H9 (cell line): ENCODE results near the gene GPC6. TPM values are rescaled to one million over a fixed set of nuclear protein-coding genes. Genes with fewer than 3 reads are reported as not detected.

Source experiments
- DNase-seq: peaks from one replicate; pipeline ENCODE4 v3.0.0-alpha.2; 2017
- H2AFZ ChIP-seq: one replicate; pipeline ENCODE4 v1.6.1; 2013; ENCODE audit warnings: mild to moderate bottlenecking, low read length, control low read depth, moderate library complexity
- H2AK5ac ChIP-seq: 2 replicates; pipeline ENCODE4 v1.6.1; 2013; ENCODE audit warnings: low read length, control low read depth, mixed read lengths; ENCODE audit not compliant: insufficient read length
- H2BK120ac ChIP-seq: one replicate; pipeline ENCODE4 v1.6.1; 2013; ENCODE audit warnings: low read depth, mild to moderate bottlenecking, low read length, control low read depth, inconsistent platforms; ENCODE audit not compliant: poor library complexity, severe bottlenecking
- H2BK12ac ChIP-seq: 2 replicates; pipeline ENCODE4 v1.6.1; 2013; ENCODE audit warnings: low read length, control low read depth, mixed read lengths, low read depth; ENCODE audit not compliant: insufficient read length
- H2BK15ac ChIP-seq: 2 replicates; pipeline ENCODE4 v1.6.1; 2013; ENCODE audit warnings: low read depth, low read length, control low read depth
- H2BK20ac ChIP-seq: one replicate; pipeline ENCODE4 v1.6.1; 2013; ENCODE audit warnings: low read depth, mild to moderate bottlenecking, low read length, control low read depth, inconsistent platforms; ENCODE audit not compliant: poor library complexity, severe bottlenecking
- H2BK5ac ChIP-seq: 2 replicates; pipeline ENCODE4 v1.6.1; 2013; ENCODE audit warnings: low read length, control low read depth, mixed read lengths; ENCODE audit not compliant: insufficient read length
- H3K14ac ChIP-seq: 2 replicates; pipeline ENCODE4 v1.6.1; 2013; ENCODE audit warnings: low read length, control low read depth; ENCODE audit not compliant: insufficient read depth
- H3K18ac ChIP-seq: 2 replicates; pipeline ENCODE4 v1.6.1; 2013; ENCODE audit warnings: low read depth, mild to moderate bottlenecking, mixed read lengths, low read length, control low read depth; ENCODE audit not compliant: insufficient read length
- H3K23ac ChIP-seq: 2 replicates; pipeline ENCODE4 v1.6.1; 2013; ENCODE audit warnings: low read length, control low read depth, mixed read lengths, low read depth; ENCODE audit not compliant: insufficient read length
- H3K23me2 ChIP-seq: 2 replicates; pipeline ENCODE4 v1.6.1; 2013; ENCODE audit warnings: low read depth, mild to moderate bottlenecking, mixed read lengths, low read length, control low read depth; ENCODE audit not compliant: insufficient read length, poor library complexity, severe bottlenecking
- H3K27ac ChIP-seq: 2 replicates; pipeline ENCODE4 v1.5.1; 2013; ENCODE audit warnings: low read length, control low read depth, mixed read lengths, low read depth; ENCODE audit not compliant: insufficient read length
- H3K27me3 ChIP-seq: 2 replicates; pipeline ENCODE4 v1.6.1; 2013; ENCODE audit warnings: low read length, control low read depth, inconsistent platforms; ENCODE audit not compliant: insufficient read depth
- H3K4ac ChIP-seq: 2 replicates; pipeline ENCODE4 v1.6.1; 2013; ENCODE audit warnings: low read depth, mild to moderate bottlenecking, control low read depth, inconsistent platforms, low read length, moderate library complexity
- H3K4me1 ChIP-seq: 2 replicates; pipeline ENCODE4 v1.6.1; 2013; ENCODE audit warnings: low read length, control low read depth, inconsistent platforms; ENCODE audit not compliant: insufficient read depth
- H3K4me2 ChIP-seq: 2 replicates; pipeline ENCODE4 v1.6.1; 2013; ENCODE audit warnings: low read length, control low read depth, mixed read lengths; ENCODE audit not compliant: insufficient read length, insufficient read depth
- H3K56ac ChIP-seq: 2 replicates; pipeline ENCODE4 v1.6.1; 2013; ENCODE audit warnings: low read depth, mild to moderate bottlenecking, mixed read lengths, low read length, control low read depth; ENCODE audit not compliant: insufficient read length
- H3K79me1 ChIP-seq: 2 replicates; pipeline ENCODE4 v1.6.1; 2013; ENCODE audit warnings: low read depth, mild to moderate bottlenecking, moderate library complexity, low read length, control low read depth, inconsistent platforms; ENCODE audit not compliant: insufficient read depth, poor library complexity, severe bottlenecking
- H3K79me2 ChIP-seq: 2 replicates; pipeline ENCODE4 v1.6.1; 2013; ENCODE audit warnings: low read length, control low read depth, inconsistent platforms; ENCODE audit not compliant: insufficient read depth
- H3K9ac ChIP-seq: 2 replicates; pipeline ENCODE4 v1.6.1; 2013; ENCODE audit warnings: low read length, control low read depth, mixed read lengths; ENCODE audit not compliant: insufficient read length; ENCODE audit errors: extremely low read depth
- H3K9me3 ChIP-seq: one replicate; pipeline ENCODE4 v1.6.1; 2013; ENCODE audit warnings: low read depth, low read length, inconsistent platforms; ENCODE audit not compliant: control insufficient read depth
- H3T11ph ChIP-seq: one replicate; pipeline ENCODE4 v1.6.1; 2013; ENCODE audit warnings: mild to moderate bottlenecking, low read length, control low read depth, inconsistent platforms
- H4K20me1 ChIP-seq: one replicate; pipeline ENCODE4 v1.6.1; 2013; ENCODE audit not compliant: control insufficient read depth, insufficient read length, insufficient read depth
- H4K5ac ChIP-seq: 2 replicates; pipeline ENCODE4 v1.6.1; 2013; ENCODE audit warnings: low read depth, mild to moderate bottlenecking, mixed read lengths, low read length, control low read depth; ENCODE audit not compliant: insufficient read length
- H4K8ac ChIP-seq: replicated peaks from 2 replicates; pipeline ENCODE4 v1.6.1; 2013; ENCODE audit warnings: low read length, control low read depth, mixed read lengths, low read depth; ENCODE audit not compliant: insufficient read length
- H4K91ac ChIP-seq: 2 replicates; pipeline ENCODE4 v1.6.1; 2013; ENCODE audit warnings: low read depth, mild to moderate bottlenecking, moderate library complexity, mixed read lengths, low read length, control low read depth; ENCODE audit not compliant: insufficient read length
- H3K27ac Mint-ChIP-seq, 3 experiments: 2 replicates in 2 of 3; 3 replicates in 1 of 3; pipeline ENCODE4 v1.8.0; 2020 to 2021; ENCODE audit warnings: mixed read lengths in 3 of 3, mild to moderate bottlenecking in 1 of 3, moderate library complexity in 1 of 3
- H3K27me3 Mint-ChIP-seq: 2 replicates; pipeline ENCODE4 v1.8.0; 2021; ENCODE audit warnings: low read depth, mild to moderate bottlenecking, moderate library complexity, mixed read lengths
- H3K36me3 Mint-ChIP-seq, 3 experiments: 2 replicates in 2 of 3; 3 replicates in 1 of 3; pipeline ENCODE4 v1.8.0; 2020 to 2021; ENCODE audit warnings: low read depth in 3 of 3, mixed read lengths in 3 of 3; ENCODE audit not compliant: insufficient read depth in 1 of 3
- H3K4me1 Mint-ChIP-seq, 2 experiments: 2 replicates each; pipeline ENCODE4 v1.8.0; 2020; ENCODE audit warnings: mixed read lengths in 2 of 2
- H3K4me3 Mint-ChIP-seq, 2 experiments: 2 replicates in 1 of 2; 3 replicates in 1 of 2; pipeline ENCODE4 v1.8.0; 2020 to 2021; ENCODE audit warnings: mild to moderate bottlenecking in 2 of 2, mixed read lengths in 2 of 2, moderate library complexity in 1 of 2
- H3K9me3 Mint-ChIP-seq, 2 experiments: 2 replicates in 1 of 2; 3 replicates in 1 of 2; pipeline ENCODE4 v1.8.0; 2020; ENCODE audit warnings: mild to moderate bottlenecking in 2 of 2, mixed read lengths in 2 of 2, moderate library complexity in 1 of 2
- WGBS: extraction: QIAGEN DNeasy Blood & Tissue Kit; methylation state at CpG from one replicate; pipeline ENCODE4 v1.1.7; 2013; ENCODE audit warnings: missing lambda C conversion rate, low lambda C conversion rate, mixed read lengths; ENCODE audit not compliant: insufficient read length; ENCODE audit errors: extremely low coverage; 5-methylcytosine and 5-hydroxymethylcytosine counted together
- total RNA-seq: library from RNA; stranded (reverse); gene quantifications from 2 replicates; pipeline ENCODE4 v1.2.1, GENCODE V29; 2021
- TF ChIP-seq, protein P1 (sequence below): fragments of 200-600 bp; sonication (generic); conservative IDR thresholded peaks from 3 replicates; pipeline ENCODE4 v1.8.0; 2021; ENCODE audit warnings: antibody characterized with exemption, mild to moderate bottlenecking

The GPC6 gene
- total RNA-seq, 1 experiment from 2014 or later: 15.6 TPM

DNA sequence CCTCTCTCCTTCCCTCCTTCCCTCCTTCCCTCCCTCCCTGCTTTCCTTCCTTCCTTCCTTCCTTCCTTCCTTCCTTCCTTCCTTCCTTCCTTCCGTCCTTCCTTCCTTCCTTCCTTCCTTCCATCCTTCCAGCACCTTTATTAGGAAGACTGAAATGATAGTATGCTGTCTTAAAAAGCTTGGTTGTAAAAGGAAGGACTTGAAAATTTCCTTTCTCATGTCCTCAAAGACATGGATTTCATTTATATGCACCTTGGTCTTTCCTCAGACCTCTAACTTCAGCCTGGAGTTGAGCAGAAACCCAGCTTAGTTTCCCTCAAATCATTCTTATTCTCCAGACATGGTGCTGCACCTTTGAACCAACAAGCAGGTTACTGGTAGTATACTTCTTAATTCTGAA lies 141.7 kb downstream of the GPC6 start:
- no peak overlapping the region for H3K18ac ChIP-seq
- peaks cover 3% of the 10 kb centered on the region; the same call in 1 of the 2 replicates for H3K4me1 ChIP-seq
- no peak overlapping the region for H2AK5ac ChIP-seq
- no peak overlapping the region for H3K56ac ChIP-seq
- DNase-seq: no peak
- no peaks in the 10 kb centered on the region for H3K36me3 Mint-ChIP-seq
- no peak overlapping the region for H2BK15ac ChIP-seq
- no peaks in the 10 kb centered on the region for H4K20me1 ChIP-seq
- H2BK20ac ChIP-seq: no peak overlapping the region
- H2BK120ac ChIP-seq: no peak overlapping the region
- no peak overlapping the region for H3K4ac ChIP-seq
- TF ChIP-seq, protein P1, sequence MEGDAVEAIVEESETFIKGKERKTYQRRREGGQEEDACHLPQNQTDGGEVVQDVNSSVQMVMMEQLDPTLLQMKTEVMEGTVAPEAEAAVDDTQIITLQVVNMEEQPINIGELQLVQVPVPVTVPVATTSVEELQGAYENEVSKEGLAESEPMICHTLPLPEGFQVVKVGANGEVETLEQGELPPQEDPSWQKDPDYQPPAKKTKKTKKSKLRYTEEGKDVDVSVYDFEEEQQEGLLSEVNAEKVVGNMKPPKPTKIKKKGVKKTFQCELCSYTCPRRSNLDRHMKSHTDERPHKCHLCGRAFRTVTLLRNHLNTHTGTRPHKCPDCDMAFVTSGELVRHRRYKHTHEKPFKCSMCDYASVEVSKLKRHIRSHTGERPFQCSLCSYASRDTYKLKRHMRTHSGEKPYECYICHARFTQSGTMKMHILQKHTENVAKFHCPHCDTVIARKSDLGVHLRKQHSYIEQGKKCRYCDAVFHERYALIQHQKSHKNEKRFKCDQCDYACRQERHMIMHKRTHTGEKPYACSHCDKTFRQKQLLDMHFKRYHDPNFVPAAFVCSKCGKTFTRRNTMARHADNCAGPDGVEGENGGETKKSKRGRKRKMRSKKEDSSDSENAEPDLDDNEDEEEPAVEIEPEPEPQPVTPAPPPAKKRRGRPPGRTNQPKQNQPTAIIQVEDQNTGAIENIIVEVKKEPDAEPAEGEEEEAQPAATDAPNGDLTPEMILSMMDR: no peak
- H3K4me3 Mint-ChIP-seq: no peak overlapping the region
- no peak overlapping the region for H3K27ac Mint-ChIP-seq
- H2BK5ac ChIP-seq: no peak overlapping the region
- no peak overlapping the region for H4K91ac ChIP-seq
- no peak overlapping the region for H3K9ac ChIP-seq
- H3K9me3 ChIP-seq: no peaks in the 10 kb centered on the region
- no peak overlapping the region for H3K14ac ChIP-seq
- no peaks in the 10 kb centered on the region for H3K79me2 ChIP-seq
- H4K8ac ChIP-seq: no peak overlapping the region
- no peak overlapping the region for H3T11ph ChIP-seq
- no peaks in the 10 kb centered on the region for H3K79me1 ChIP-seq
- H3K23me2 ChIP-seq: no peaks in the 10 kb centered on the region
- WGBS: no CpG with 5 or more reads among the region's 1 CpG
- H3K4me2 ChIP-seq: no peak overlapping the region
- H2BK12ac ChIP-seq: no peak overlapping the region
- H4K5ac ChIP-seq: no peak overlapping the region
- H3K27me3 Mint-ChIP-seq: no peaks in the 10 kb centered on the region
- H2AFZ ChIP-seq: no peak overlapping the region
- no peaks in the 10 kb centered on the region for H3K9me3 Mint-ChIP-seq
- H3K27me3 ChIP-seq: no peaks in the 10 kb centered on the region
- no peak overlapping the region for H3K23ac ChIP-seq
- no peak overlapping the region for H3K27ac ChIP-seq
- no peaks in the 10 kb centered on the region for H3K4me1 Mint-ChIP-seq
